Heart left ventricle (tissue), 13 donors: Measurements from ENCODE around the gene PRKN.

Experiments used
- POLR2A ChIP-seq, 2 donors: fragments of 450-650 bp; IDR thresholded peaks; one replicate each; pipeline ENCODE4 v1.6.1; 2017; ENCODE audit warnings: antibody characterized with exemption in 2 of 2, mild to moderate bottlenecking in 2 of 2, moderate library complexity in 2 of 2
- TF ChIP-seq, protein P1 (sequence below), 12 donors: fragments of 200-600 bp; sonication (generic) in 4 of 12; IDR thresholded peaks; one replicate each; pipeline versions ENCODE4 v1.5.0 to v1.8.0; 2018 to 2022; ENCODE audit warnings: antibody characterized with exemption in 12 of 12, mild to moderate bottlenecking in 5 of 12
- donor health status: ischemic (EF 13 %, LVEDD 7.1; RV severe dilation, severe dysfunction).
- donor health status: DM: no; HTN: yes; CAD: no.
- donor health status: DM: no; HTN: no; CAD: no.
- donor health status: ischemic (EF 25% LVEDD 6.9; RV normal size, moderate dysfunction).
- donor health status: ischemic (EF 25% LVEDD 5.7; RV mildly dilated, moderate dysfunction).
- donor health status: ischemic (EF 35%, LVEDD 5.7; RV mildly dilated, moderate dysfunction).
- donor health status: nonischemic (EF 11% LVEDD 7.7; RV severe dilation, severe dysfunction).
- donor health status: DM: yes; HTN: yes; CAD: no.
- donor health status: PGD.
- donor health status: ischemic (EF 29% LVEDD 5.4; RV normal size, mild dysfunction).
- donor health status: nonischemic (EF 23%, LVEDD 6.1; RV moderate dilation, normal function).

DNA sequence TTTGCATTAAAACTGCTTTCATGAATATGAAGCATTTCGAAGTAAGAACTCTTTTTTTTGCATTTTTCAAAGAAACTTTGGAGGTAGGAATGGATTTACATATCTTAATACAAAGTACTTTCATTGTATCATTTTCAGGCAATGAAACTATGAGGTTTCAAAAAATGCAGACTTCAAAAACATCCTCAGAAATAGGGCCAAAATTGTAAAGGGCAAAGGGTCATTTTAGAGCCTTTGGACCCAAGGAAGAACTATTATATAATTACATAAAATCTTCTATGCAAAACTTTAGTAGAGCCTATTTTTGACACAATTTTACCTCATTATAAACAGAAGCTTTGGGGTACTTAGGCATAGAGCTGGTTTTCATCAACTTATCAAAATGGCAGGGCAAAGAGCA, 4.9 kb downstream of the PRKN start:
- TF ChIP-seq, protein P1, sequence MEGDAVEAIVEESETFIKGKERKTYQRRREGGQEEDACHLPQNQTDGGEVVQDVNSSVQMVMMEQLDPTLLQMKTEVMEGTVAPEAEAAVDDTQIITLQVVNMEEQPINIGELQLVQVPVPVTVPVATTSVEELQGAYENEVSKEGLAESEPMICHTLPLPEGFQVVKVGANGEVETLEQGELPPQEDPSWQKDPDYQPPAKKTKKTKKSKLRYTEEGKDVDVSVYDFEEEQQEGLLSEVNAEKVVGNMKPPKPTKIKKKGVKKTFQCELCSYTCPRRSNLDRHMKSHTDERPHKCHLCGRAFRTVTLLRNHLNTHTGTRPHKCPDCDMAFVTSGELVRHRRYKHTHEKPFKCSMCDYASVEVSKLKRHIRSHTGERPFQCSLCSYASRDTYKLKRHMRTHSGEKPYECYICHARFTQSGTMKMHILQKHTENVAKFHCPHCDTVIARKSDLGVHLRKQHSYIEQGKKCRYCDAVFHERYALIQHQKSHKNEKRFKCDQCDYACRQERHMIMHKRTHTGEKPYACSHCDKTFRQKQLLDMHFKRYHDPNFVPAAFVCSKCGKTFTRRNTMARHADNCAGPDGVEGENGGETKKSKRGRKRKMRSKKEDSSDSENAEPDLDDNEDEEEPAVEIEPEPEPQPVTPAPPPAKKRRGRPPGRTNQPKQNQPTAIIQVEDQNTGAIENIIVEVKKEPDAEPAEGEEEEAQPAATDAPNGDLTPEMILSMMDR (IDR thresholded peaks at IDR 0.05), result no peak
- no peak for TF ChIP-seq POLR2A (IDR thresholded peaks at IDR 0.05)
